NCI-H748 treated with DMSO at 0.1 percent for 48 hours (cell line): ENCODE data around the gene KDM1A.

ENCODE experiments used
- DNase-seq: peaks from one replicate; lab custom pipeline; 2025; lab: John Stamatoyannopoulos, UW

KDM1A gene

GRCh38 chr1:23069675-23070074 lies 50.4 kb downstream of the KDM1A start:
- no peak for DNase-seq

DNA sequence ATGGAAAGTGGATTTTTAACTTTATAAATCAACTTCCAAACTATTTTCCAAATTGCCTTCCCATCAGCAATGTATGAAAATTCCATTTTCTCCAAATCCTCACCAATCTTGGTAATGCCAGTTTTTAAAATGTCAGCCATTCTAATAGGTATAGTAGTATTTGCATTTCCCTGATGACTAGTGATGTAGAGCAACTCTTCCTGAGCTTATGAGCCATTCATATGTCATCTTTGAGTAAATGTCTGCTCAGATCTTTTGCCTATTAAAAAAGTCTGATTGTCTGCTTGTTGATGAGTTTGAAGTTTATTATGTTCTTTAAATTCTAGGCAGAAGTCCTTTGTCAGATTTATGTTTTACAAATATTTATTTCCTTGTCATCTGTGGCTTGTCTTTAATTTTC lies 54.7 kb downstream of the KDM1A start:
- no peak for DNase-seq

DNA sequence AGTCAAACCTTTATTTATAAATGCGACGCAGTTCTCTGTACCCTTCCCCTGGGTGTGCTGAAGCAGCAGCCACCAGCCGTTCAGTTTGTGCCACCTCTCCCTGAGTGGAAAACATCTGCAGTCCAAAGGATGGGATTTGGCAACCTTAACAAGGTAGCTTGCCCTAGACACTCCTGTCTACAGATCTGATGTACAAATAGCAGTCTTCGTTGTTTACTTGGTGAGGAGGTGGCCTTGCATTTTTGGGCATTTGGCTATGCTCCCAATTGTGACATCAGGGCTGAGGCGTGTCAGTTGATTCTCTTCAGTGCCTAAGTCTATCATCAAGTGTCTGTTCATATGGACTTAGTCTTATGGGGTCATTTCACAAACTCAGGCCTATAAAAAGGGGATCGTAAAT lies 59.8 kb downstream of the KDM1A start:
- no peak for DNase-seq

DNA sequence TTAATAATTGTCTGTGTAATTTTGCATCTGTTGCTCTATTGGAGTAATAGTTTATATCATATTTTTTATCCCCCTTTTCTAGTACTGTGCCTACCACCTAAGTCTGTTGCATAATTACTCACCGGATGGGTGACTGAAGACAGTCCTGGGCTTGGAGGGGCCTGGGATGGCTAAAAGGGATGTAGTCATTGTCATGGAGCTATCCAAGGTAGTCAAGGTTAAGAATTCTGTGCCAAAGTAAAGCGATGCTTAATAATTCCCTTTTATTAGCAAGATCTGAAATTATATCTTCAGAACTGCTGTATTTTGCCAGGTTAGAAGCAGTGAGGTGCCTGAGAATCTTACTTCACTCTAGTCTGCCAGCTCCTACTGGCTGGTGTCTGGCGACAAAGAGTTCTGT lies 61.6 kb downstream of the KDM1A start:
- no peak for DNase-seq

- no peak for DNase-seq
Observed at GRCh38 chr1:23081376-23081775, 62.1 kb downstream of the KDM1A start.

- DNase-seq: no peak
Observed at GRCh38 chr1:23083714-23084480, 64.6 kb downstream of the KDM1A start.

- DNase-seq: no peak
Observed at GRCh38 chr1:23084880-23085279, 65.6 kb downstream of the KDM1A start.

DNA sequence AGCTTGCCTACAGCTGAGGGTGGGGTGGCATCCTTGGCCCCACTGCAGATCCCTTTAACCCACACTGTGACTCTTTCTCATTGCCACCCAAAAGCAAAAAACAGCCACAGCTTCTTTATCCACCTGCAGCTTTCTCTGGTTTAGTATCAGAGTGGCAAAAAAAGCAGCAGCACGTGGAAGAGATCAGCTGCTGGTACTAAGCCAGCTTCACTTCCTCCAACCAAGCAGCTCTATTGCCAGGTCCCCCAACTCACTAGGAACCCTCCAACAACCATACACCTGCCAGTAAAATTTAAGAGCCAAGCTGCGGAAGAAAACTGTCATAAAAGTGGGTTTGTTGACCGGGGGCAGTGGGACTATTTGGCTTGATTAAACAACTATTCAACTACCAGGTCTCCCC lies 66.4 kb downstream of the KDM1A start:
- DNase-seq: no peak

DNA sequence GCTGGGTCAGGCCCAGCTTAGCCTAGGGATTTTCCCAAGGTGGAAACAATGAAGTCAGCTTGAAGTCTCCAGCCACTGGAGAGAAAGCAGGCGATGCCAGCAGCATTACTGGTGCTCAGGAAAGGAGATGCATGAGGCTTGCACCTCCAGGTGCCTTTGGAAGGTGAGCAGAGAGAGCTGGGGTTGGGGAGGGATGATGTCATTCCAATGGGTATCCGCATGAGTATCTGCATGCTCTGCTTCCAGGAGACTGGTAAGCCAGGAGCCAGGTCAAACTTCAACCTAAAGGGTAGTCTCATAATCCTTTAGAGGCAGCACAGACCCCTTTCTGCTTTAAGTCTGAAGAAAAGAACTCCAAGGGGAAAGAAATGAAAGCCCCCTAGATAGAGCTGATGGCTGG lies 68.8 kb downstream of the KDM1A start:
- DNase-seq: no peak

- DNase-seq: no peak
Observed at GRCh38 chr1:23090056-23090455, 70.8 kb downstream of the KDM1A start.

GRCh38 chr1:23091545-23091944 lies 72.3 kb downstream of the KDM1A start:
- no peak for DNase-seq

DNA sequence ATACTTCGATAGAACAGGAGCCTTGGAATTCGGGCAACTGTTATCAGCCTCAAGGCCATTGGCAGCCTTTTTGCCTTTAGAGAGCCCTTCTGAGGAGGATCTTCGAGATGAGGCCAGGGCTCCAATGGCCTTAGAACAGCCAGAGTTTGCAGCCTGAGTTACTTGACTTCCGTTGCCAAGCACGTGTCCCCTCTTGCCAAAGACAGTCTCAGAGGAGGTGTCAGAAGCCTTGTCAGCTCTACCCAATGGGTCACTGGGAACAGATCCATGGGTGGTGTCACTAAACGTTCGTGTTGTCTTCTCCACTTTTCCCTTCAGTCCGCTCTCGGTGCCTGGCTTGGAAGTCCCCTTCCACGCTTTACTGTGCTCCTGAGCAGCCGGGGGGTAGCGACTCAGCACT lies 73.2 kb downstream of the KDM1A start:
- DNase-seq: no peak

DNA sequence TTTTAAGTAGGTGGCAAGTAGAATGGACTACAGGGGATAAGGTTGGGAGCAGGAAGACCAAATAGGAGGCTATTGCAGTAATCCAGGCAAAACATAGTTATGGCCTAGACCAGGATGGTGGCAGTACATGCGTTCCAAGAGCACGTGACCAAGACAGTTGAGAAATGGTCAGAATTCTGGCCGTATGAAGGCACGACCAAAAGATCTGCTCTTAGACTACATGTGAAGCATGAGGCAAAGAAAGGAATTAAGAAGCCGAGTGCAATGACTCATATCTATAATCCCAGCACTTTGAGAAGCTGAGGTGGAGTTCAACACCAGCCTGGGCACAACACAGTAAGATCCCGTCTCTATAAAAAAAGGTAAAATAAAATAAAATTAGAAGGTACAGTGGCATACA lies 78.0 kb downstream of the KDM1A start:
- DNase-seq: no peak

DNA sequence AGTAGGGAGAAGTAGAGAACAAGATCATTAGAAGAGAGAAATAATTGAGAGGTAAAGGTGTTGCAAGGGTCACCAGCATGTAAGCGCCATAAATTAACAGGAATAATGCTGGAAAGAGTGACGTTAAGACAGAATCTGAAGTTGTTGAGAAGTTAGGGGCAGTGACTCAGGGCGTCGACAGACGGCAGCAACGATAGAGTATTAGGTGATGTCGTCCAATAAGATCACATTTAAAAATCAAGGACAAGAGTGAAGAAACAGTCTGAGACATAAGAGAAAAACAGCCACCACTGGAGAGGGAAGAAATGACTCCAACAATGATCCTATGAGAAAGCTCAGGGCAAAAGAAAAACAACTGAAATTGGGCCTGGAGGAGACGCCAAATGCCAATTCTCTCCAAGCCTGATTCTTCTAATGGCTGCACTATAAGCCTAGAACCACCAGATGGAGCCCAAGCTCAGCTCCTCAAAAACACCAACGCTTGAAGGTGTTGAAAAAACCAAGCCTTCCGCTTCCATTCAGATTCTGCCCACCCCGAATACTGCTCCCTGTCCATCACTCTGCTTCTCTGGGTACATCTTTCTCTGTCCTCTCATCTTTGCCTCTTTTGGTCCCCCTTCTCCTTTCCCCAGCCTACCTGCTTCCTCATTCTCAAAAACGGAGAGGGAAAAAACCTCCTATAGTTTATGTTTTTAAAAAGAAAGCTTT lies 79.3 kb downstream of the KDM1A start:
- peak; percentile 45 for DNase-seq

DNA sequence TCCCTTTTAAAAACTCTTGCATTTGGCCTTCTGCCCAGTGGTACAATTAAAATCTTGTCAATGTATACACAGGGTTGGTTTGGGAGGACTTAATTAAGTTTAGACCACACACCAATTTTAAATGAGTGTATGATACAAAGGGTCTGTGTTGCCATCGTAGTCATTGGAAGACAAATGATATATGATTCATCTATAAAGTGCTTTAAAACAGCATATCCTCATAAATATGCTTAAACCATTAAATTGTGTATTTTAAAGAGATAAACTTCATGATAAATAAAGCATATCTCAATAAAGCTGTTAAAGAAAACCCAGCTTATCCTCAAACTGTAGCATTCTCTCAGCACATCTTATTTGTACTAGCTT lies 79.9 kb downstream of the KDM1A start:
- no peak for DNase-seq

DNA sequence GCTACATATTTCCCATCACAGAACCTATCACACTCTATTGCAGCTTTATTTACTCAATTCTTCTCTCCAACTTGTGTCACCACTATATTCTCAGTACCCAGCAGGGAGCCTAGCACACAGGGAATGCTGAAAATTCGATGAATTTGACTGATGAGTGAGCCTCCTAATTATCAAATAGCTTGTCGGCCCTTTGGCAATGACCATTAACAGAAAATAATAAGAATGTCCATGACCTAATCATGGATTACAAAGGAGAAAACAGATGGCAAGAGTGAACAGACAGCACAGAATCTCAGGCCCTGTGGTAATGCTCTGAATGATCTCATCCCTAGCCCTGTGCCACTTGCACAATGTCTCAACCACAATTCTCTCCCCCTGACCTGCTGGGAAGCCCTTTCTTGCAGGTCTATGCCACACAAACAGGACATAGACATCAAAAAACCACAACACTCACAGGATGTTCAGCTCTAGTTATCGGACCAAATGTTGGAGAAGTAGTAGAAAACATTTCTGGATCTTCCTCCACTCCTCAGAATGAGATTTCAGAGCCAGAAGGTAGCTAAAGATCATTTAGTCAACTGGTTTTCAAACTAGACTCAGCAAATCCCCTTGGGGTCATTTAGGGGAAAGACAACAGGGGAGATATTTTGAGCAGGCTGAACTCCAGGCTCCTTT lies 80.9 kb downstream of the KDM1A start:
- no peak for DNase-seq

DNA sequence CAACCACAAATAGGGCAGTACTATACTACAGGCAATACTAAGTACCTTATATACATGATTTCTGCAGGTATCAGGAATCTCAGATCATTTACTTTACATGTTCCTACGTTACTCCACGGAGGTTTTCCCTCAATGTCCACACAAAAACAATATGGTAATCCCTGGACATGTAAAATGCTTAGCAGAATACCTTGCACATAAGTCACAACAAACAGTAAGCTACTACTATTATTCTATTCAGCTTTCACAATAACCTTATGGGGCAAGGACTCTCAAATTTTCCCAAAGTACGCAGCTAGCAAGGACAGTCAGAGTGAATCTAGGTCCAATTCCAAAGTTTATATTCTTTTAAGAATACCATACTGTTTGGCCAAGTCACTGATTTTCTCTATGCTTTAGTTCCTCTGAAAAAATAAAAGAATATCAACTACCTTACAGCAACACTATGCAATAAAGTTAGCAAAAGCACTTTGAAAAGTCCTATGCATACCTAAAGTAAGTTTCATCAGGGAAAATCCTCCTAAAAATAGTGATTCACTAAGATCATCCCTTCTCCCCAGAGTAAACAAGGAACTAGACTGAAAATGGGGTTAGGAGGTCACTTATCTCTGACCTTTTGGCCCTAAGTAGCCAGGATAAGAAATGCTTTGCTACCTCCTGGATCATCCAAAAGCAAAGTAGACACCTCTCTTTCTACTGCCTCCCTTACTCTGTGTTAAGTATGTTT lies 82.0 kb downstream of the KDM1A start:
- DNase-seq: no peak

DNA sequence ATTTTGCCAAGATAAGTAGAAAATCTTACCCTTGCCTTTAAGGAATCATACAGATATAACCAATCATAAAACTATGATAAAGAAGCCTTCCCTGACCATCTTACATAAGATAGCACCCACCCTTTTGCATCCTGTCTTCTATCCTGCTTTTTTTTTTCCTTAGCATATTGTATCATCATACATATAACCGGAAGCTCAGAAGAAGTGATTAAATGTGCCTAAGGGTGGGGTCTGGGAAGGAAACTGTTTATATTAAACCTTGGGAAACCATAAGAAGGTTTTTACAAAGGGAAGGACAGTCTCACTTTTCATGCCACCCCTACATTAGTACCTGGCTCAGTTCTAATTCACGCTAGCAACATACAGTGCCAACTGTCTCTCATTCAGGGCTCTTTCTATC lies 82.6 kb downstream of the KDM1A start:
- no peak for DNase-seq

DNA sequence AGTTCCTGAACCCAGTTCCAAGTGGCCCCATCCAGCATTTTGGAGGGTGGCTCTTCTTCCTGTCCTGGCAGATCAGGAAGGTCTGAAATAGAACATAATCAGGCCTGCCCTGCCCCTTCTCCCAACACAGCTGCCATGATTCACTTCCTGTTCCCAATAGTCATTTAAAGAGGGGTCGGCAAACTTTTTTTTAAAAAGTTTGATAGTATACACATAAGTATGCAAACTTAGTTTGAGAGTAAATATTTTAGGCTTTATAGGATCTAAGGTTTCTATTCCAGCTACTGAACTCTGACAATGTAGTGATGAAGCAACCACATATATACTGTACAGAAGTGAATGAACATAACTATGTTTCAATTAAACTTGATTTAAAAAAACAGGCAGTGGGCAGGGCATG lies 83.0 kb downstream of the KDM1A start:
- DNase-seq: no peak

DNA sequence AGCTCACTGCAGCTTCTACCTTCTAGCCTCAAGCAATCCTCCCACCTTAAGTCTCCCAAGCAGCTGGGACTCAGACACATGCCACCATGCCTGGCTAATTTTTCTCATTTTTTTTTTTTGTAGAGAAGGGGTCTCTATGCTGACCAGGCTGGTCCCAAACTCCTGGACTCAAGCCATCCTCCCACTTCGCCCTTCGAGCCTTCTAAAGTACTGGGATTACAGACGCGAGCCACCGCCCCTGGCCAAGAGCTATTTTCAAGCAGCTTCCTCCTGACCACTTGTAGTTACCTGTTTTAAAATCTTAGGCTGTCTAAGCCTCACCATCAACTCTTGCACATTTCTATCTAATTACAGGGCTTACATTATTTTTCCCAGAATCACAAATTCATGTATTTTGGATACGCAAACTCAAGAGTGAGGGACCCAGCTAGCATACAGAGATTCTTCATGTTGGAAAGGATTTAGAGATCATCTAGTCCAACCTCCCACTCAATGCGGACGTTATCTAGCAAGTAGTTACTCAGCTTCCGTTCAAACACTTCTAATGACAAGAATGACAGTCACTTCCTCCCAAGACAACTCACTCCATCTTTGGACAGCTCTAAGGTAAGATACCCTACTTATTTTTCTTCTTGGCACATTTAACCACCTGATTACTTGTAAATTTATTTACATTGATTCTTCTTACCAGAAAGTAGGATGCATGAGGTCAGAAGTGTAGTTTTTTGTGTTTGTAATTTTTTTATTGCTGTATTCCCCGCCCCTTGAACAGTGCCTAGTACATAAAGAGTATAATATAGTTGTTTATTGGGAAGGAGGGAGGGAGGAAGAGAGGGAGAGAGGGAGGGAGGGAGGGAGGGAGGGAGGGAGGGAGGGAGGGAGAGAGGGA lies 84.0 kb downstream of the KDM1A start:
- DNase-seq: no peak

- no peak for DNase-seq
Observed at GRCh38 chr1:23108918-23109533, 89.8 kb downstream of the KDM1A start.
